ENCODE data around the gene FRMD3. TPM values are rescaled to one million over a fixed set of nuclear protein-coding genes. Genes with fewer than 3 reads are reported as not detected.

The FRMD3 gene
- total RNA-seq, 1 experiment from 2014 or later, result 14.5 TPM

DNA sequence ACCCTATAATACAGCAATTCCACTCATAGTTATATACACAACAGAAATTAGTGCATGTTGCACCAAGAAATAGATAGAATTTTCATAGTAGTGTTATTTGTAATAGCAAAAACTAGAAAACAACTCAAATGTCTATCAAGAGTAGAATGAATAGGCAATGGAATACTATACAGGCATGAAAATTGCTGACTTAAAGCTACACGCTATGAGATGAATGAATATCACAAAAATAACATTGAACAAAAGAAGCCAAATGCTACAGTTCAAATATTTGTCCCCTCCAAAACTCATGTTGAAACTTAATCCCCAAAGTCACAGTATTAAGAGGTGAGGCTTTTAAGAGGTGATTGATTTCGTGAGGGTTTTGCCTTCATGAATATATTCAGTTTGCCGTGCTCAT is 215.1 kb downstream of the FRMD3 start:
- DNase-seq (ENCODE audit: low read depth, low spot score) (no peak), ATAC-seq (no peak)
- no peaks in the 10 kb centered on the region for H3K4me1 ChIP-seq (ENCODE audit: control insufficient read depth, insufficient read depth, low read length)
- ChIA-PET POLR2A (no interaction called here), CTCF (no interaction called here)
- no peaks in the 10 kb centered on the region for H3K9me3 ChIP-seq (ENCODE audit: control insufficient read depth, insufficient read depth, low read depth, low read length)
- no peaks in the 10 kb centered on the region for H3K36me3 ChIP-seq (ENCODE audit: control insufficient read depth, insufficient read depth, low read length)
- H3K4me3 ChIP-seq (ENCODE audit: low read depth in 2 of 2, low read length in 2 of 2), result no peak overlapping the region
- H3K27ac ChIP-seq (ENCODE audit: low read length), result no peak overlapping the region
- H3K27me3 ChIP-seq (ENCODE audit: control insufficient read depth, insufficient read depth, low read length), result no peaks in the 10 kb centered on the region
- intact Hi-C loops (cut with micrococcal nuclease; ENCODE audit: unreplicated experiment), result no loop called here
- no TSS peak for BruUV-seq (replicated peaks)
- TF ChIP-seq, protein P1, sequence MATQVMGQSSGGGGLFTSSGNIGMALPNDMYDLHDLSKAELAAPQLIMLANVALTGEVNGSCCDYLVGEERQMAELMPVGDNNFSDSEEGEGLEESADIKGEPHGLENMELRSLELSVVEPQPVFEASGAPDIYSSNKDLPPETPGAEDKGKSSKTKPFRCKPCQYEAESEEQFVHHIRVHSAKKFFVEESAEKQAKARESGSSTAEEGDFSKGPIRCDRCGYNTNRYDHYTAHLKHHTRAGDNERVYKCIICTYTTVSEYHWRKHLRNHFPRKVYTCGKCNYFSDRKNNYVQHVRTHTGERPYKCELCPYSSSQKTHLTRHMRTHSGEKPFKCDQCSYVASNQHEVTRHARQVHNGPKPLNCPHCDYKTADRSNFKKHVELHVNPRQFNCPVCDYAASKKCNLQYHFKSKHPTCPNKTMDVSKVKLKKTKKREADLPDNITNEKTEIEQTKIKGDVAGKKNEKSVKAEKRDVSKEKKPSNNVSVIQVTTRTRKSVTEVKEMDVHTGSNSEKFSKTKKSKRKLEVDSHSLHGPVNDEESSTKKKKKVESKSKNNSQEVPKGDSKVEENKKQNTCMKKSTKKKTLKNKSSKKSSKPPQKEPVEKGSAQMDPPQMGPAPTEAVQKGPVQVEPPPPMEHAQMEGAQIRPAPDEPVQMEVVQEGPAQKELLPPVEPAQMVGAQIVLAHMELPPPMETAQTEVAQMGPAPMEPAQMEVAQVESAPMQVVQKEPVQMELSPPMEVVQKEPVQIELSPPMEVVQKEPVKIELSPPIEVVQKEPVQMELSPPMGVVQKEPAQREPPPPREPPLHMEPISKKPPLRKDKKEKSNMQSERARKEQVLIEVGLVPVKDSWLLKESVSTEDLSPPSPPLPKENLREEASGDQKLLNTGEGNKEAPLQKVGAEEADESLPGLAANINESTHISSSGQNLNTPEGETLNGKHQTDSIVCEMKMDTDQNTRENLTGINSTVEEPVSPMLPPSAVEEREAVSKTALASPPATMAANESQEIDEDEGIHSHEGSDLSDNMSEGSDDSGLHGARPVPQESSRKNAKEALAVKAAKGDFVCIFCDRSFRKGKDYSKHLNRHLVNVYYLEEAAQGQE (IDR thresholded peaks at IDR 0.05; ENCODE audit: insufficient read depth in 1 of 2, low read depth in 2 of 2, low read length in 1 of 2), result no peak
- no peak for TF ChIP-seq TCF7L2 (IDR thresholded peaks at IDR 0.05; ENCODE audit: low read depth, low read length)
- TF ChIP-seq, protein P2, sequence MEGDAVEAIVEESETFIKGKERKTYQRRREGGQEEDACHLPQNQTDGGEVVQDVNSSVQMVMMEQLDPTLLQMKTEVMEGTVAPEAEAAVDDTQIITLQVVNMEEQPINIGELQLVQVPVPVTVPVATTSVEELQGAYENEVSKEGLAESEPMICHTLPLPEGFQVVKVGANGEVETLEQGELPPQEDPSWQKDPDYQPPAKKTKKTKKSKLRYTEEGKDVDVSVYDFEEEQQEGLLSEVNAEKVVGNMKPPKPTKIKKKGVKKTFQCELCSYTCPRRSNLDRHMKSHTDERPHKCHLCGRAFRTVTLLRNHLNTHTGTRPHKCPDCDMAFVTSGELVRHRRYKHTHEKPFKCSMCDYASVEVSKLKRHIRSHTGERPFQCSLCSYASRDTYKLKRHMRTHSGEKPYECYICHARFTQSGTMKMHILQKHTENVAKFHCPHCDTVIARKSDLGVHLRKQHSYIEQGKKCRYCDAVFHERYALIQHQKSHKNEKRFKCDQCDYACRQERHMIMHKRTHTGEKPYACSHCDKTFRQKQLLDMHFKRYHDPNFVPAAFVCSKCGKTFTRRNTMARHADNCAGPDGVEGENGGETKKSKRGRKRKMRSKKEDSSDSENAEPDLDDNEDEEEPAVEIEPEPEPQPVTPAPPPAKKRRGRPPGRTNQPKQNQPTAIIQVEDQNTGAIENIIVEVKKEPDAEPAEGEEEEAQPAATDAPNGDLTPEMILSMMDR (IDR thresholded peaks at IDR 0.05), result no peak
- TF ChIP-seq POLR2AphosphoS5 (IDR thresholded peaks at IDR 0.05; ENCODE audit: low read depth, low read length), result no peak
- no peak for TF ChIP-seq SIN3A (IDR thresholded peaks at IDR 0.05; ENCODE audit: borderline replicate concordance, insufficient read depth, low read depth, low read length)
- in situ Hi-C loops (cut with HindIII; ENCODE audit: low pct_unique_long_range_greater_than_20kb, low sequenced_read_pairs), result no loop called here

DNA sequence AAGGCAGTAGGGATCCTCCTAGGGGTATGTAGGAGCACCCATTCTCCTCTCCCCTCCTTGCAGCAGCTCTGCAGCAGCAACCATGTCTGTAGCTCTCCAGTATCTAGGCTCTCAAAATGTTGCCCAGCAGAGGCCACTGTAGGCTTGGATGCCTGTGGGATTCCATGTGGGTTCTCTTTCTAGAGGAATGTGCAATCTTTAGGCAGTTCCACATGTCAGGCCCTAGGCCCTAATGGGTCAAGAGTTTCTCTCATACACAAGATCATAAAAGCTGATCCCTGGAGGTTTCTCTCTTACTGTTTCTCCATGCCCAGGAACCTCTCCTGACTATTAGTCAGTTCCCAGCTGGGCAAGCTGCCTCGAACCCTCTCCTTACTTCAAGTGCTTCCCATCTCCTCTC is 215.8 kb downstream of the FRMD3 start:
- POLR2A ChIA-PET, result no interaction called here
- intact Hi-C loops (cut with micrococcal nuclease; ENCODE audit: unreplicated experiment), result no loop called here
- no peaks in the 10 kb centered on the region for H3K27me3 ChIP-seq (ENCODE audit: control insufficient read depth, insufficient read depth, low read length)
- TF ChIP-seq POLR2AphosphoS5 (IDR thresholded peaks at IDR 0.05; ENCODE audit: low read depth, low read length) (no peak), TCF7L2 (IDR thresholded peaks at IDR 0.05; ENCODE audit: low read depth, low read length) (no peak), SIN3A (IDR thresholded peaks at IDR 0.05; ENCODE audit: borderline replicate concordance, insufficient read depth, low read depth, low read length) (no peak)
- TF ChIP-seq, protein P2 (IDR thresholded peaks at IDR 0.05), result no peak
- TF ChIP-seq, protein P1 (IDR thresholded peaks at IDR 0.05; ENCODE audit: insufficient read depth in 1 of 2, low read depth in 2 of 2, low read length in 1 of 2), result no peak
- CTCF ChIA-PET, result no interaction called here
- no peaks in the 10 kb centered on the region for H3K36me3 ChIP-seq (ENCODE audit: control insufficient read depth, insufficient read depth, low read length)
- H3K4me3 ChIP-seq (ENCODE audit: low read depth in 2 of 2, low read length in 2 of 2), result no peak overlapping the region
- ATAC-seq (no peak), DNase-seq (ENCODE audit: low read depth, low spot score) (no peak)
- H3K4me1 ChIP-seq (ENCODE audit: control insufficient read depth, insufficient read depth, low read length), result no peaks in the 10 kb centered on the region
- BruUV-seq (replicated peaks), result no TSS peak
- H3K9me3 ChIP-seq (ENCODE audit: control insufficient read depth, insufficient read depth, low read depth, low read length), result no peaks in the 10 kb centered on the region
- H3K27ac ChIP-seq (ENCODE audit: low read length), result no peak overlapping the region
- in situ Hi-C loops (cut with HindIII; ENCODE audit: low pct_unique_long_range_greater_than_20kb, low sequenced_read_pairs), result no loop called here

Measured in Panc1 (cell line).